NCI-H2107 (cell line): ENCODE measurements around the gene S1PR4.
"Not testable (repeated sequence)": the region's sequence is repeated elsewhere in the genome, so short reads cannot be mapped to it uniquely, and the experiment has no call there.

Experiments
- DNase-seq: peaks from one replicate; lab custom pipeline; 2025; lab: John Stamatoyannopoulos, UW

Gene S1PR4

DNA sequence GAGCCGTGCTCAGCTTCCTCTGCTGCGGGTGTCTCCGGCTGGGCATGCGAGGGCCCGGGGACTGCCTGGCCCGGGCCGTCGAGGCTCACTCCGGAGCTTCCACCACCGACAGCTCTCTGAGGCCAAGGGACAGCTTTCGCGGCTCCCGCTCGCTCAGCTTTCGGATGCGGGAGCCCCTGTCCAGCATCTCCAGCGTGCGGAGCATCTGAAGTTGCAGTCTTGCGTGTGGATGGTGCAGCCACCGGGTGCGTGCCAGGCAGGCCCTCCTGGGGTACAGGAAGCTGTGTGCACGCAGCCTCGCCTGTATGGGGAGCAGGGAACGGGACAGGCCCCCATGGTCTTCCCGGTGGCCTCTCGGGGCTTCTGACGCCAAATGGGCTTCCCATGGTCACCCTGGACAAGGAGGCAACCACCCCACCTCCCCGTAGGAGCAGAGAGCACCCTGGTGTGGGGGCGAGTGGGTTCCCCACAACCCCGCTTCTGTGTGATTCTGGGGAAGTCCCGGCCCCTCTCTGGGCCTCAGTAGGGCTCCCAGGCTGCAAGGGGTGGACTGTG, 1.2 kb downstream of the S1PR4 start:
- no peak for DNase-seq

DNA sequence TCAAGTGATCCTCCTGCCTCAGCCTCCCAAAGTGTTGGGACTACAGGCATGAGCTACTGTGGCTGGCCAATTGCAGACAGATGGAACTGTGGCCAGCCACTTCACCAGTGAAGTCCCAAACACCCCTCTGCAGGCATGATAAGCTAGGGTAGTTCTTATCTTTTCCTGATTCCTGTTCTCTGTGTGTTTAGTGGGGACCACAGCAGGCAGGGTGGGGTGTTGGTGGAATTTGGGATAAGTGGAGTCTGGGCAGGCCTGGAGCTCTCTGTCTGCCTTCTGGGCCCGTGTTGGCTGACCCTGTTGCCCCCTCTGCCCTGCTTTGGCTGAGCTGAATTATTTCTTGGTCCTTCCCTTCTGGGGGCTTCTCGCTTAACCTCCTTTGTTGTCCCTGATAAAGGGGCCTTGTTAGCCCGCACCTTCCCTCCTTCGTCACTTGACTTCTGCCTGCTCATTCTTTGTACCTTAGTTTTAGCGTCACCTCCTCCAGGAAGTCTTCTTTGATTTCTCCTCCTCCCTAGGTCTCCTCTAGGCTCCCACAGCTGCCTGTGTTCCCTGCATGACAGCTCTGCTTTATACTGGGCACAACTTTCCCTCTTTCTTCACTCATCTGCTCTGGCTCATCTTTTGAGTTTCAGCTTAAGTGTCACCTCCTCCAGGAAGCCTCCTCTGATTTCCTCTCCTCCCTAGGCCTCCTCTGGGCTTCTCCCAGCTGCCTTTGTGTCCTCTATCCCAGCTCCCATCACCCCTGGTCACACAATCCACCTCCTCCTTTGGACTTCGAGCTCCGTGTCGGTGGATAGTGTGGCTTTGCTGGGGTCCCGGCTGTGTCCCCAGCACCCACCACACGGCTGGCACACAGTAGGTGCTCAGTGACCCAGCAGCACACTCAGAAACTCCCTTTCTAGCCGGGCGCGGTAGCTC, 5.4 kb downstream of the S1PR4 start:
- no peak for DNase-seq

DNA sequence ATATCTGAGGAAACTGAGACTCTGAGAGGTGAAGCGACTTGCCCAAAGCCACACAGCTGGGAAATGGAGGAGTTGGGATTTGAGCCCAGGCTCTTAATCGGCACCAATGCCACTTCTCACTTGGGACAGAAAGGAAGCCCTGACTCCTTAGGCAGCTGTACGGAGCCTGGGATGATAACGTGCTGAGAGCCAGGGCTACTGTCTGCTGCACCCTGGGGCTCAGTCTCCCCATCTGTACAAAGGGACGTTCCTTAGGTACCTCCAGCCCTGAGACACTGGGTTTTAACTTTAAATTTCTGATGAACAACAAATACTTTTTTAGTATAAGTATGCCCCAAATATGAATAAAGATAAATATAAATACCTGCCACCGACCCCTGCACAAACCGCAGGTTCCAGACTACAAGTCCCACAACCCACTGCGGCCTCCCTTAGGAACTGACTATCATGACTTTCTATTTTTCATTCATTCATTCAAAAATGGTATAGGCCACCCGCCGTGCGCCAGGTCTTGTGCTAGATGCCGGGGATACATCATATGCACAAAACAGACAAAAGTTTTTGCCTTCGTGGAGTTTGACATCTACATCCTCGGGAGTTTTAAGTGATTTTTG, 6.4 kb downstream of the S1PR4 start:
- DNase-seq = no peak

DNA sequence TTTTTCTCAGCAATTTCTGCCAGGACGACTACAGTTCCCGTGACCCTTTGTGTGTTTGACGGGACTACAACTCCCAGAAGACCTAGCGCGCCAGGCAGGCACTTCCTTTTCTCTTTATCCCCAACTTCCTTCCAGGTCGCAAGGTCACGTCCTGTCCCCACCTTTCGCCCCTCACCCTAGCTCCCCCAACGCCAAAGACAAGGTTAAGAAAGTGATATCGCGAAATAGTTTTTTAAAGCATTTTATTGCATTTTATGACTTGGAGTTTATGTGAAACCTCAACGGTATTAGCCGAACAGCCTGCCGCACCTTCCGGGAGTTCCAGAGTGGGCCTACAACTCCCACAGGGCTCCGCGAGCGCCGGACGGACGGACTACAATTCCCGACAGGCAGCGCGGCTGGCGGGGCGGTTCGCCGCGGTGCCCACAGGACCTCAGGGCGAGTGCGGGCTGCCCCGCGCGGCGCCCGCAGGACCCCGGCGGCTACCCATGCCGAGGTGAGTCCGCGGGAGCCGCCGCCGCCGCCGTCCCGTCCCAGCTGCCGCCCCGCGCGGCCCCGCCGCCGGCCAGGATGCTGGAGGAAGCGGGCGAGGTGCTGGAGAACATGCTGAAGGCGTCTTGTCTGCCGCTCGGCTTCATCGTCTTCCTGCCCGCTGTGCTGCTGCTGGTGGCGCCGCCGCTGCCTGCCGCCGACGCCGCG, 7.0 kb downstream of the S1PR4 start, which contains the start of gene NCLN:
NCLN (plus strand) TSS at position 470 of the 699 bp plus-strand sequence; CDS start at position 571, 101 bp downstream.
- peak; percentile 87 for DNase-seq

DNA sequence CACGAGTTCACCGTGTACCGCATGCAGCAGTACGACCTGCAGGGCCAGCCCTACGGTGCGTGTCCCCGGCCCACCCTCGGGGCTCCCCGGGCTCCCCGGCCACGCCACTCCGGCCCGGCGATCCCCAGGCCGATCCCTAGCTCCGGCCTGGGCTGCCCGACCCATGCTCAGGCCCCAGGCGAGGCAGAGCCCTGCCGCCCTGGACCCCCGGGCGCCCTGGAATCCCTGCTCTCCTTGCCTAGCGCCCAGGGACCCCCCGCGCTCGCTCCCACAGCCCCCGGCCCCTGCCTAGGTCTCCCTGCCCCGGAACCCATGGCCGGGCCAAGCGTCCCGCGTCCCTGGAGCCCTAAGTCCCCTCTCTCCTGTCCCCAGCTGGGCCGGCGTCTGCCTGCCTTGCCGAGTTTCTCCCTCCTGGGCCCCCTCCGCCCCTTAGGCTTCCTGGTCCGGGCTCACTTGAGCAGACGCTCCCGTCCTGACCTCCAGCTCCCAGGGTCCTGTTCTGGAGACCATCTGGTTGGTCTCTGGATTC, 7.7 kb downstream of the S1PR4 start:
- no peak for DNase-seq

DNA sequence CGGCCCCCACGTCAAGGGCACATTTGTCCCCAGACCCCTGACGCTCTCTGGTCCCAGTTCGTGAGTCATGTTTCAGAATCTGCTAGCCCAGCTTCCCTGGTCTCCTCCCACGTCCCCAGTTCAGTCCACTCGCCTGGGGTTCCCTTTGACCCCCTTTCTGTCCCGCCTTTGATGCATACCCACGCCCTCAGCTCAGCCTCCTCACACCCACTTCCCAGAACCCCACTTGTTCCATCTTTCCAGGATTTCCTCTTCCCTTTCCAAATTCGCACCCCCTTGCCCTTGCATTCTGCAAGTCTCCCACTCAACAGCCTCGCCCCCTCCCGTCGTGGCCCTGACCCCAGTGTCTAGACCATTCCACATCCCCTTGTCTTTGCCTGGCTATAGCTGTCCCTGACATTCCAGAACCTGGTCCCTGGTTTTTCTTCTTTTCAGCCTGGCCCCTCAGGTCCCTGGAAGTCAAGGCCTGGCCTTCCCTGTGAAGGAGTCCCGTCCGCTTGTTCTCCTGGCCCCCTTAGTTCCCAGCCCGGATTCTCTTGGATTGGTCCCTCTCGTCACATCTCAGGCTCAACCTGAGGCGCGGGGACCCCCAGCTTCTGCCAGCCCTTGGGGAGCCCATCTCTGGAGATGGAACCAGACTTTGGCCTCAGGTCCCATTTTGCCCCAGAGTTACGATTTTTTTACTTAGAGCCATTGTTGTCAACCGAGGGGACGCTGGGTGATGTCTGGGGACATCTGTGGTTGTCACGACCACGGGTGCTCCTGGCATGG, 8.5 kb downstream of the S1PR4 start:
- no peak for DNase-seq

DNA sequence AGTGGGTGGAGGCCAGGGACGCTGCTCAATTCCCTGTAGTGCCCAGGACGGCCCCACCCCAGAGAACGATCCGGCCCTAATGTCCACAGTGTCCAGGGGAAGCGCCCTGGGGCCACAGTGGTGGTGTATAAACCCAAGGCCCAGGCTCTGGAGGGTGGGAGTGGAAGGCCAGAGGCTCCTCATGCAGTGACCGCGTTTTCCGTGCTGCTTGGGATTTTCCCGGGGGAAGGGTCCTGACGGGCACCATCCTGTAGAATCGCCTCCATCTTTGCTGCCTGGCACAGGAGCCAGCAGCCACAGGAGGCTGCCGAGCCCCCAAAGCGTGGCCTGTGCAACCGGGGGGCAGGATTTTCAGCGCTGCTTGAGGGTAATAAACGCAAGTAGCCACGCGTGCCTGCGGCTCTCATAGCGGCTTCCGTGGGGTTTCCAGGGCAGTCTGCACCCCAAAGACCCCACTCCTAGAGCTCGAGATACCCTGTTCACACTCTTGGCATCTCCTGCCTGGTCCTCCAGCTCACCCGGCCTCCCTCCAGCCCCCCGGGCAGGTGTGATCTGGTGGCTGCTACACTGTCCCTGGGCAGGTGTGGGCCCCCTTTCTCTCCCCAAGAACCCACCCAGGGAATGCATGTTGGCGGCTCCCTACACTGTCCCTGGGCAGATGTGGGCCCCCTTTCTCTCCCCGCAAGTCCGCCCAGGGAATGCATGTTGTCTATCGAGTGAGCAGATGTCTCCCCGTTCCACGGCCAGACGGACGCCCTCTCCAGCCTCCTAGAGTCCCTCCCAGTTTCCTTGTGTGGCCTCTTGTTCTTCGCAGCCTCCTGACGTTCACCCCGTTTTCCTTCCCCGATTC, 9.3 kb downstream of the S1PR4 start:
- DNase-seq = no peak

DNA sequence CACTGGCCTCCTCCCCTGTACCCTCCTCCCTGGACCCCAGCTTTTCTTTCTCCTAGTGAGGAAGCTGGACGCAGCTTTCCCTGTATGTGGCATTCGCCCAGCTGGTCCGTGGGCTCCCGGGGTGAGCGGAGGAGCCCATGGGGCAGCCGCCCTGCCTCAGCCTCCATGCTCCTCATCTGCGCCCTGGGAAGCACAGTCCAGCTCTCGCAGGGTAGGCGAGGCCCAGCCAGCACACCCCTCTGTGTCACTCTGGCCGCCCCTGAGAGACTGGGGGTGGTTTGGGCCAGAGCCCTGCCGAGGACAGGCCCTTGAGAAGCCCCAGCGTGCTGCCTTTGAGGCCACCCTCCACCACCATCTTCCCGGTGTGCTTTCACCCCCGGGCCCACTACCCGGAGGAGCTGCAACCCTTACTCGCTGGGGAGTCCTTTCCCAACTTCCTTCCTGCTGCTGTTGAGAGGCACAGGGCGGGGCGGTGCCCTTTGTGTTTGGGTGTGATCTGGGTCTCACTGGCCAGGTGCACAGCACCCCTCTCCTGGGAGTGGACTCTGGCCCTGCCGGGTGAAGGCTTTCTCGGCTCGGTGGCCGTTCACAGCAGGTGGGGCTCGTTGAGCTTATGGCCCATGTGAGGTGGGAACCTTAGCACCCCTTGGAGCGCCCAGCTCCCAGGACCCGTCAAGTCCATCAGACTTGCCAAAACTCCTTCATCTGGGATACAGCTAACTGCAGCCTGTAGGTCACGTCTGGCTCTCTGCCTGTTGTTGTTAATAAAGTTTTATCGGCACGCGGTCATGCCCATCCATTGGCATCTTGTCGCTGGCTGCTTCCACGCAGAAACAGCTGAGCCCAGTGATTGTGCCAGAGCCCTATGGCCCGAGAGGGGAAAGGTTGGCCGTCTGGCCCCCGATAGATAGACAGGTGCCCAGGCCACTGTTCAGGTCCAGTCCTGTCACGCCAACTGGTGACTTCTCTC, 10.3 kb downstream of the S1PR4 start:
- no peak for DNase-seq

DNA sequence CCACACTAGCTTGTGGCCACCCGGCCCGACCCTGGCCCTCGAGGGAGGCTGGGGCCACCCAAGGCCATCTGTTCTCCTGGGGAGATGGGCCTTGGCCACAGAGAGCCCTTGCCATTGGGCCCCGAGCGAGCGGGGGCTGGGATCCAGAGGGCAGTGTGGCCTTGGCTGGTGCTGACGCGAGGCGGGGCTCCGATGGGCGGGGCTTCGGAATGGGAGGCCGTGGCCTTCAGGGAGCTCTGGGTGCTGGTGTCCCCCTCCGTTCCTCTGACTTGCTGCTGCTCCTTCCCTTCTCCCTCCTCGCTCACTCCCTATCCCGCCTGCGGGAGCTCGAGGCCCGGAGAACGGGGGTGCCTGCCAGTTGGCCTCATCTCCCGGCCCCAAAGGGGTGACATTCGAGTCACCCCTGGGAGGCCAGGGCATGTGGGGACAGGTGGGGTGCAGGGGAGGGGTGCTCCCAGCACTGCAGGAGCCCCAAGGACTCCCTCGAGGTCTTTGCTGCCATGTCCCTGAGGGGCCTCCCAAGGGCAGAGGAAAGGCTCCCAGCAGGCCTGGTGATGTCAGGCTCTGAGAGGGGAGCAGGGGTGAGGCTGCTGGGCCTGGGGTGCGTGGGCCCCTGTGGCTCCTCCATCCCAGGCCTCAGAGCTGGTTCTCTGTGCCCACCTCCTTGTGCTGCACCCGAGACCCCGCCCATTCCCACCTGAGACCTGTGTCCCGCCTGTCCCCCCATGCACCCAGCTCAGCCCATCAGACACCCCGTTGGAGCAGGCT, 11.3 kb downstream of the S1PR4 start:
- no peak for DNase-seq

DNA sequence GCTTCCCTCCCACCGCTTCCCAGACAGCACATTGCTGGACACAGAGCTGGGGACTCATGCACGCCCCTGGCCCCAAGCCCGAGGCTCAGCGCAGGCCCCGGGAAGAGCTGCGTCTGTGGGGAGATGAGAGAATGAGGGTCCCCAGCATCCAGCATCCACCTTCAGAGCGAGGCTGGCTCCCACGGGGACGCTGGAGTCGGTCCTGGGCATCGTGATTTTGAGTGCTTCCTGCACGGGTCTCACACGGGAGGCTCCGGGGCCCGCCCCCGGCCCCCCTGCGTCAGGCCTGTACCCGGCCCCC, 11.9 kb downstream of the S1PR4 start:
- no peak for DNase-seq

DNA sequence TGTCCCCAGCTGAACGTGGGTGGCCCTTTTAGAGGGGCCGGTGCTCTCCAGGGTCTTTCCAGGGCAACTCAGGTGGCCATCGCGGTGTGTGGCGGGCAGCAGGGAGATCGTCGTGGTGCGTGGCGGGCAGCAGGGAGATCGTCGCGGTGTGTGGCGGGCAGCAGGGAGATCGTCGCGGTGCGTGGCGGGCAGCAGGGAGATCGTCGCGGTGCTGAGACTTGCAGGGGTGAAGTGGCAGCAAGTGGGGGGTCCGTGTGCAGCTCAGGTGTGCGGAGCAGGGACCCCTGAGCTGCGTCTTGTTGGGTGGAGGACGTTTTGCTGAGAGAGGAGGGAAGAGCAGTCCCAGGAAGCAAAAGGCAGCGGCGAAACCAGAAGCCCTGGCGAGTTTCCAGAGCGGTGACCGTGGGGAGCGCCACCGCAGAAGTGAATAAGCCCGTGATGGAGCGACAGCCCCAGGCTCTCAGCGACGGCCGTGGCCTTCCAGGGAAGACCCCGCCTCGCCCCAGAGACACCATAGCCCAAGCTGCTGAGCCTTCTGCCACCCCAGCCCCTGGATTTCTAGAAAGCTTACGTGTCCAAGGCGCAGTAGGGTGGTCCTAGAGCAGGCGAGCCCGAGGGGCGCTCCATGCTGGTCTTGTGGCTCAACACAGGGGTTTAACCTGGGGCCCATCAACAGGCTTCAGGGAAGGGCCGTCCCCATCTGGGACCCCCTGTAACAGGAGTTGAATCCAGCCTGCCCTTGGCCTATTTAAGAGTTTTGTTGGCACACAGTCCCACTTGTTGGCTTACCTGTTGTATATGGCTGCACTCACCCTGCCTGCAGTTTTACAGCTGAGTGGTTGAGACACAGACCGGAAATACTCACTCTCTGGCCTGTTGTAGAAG, 12.6 kb downstream of the S1PR4 start:
- no peak for DNase-seq

DNA sequence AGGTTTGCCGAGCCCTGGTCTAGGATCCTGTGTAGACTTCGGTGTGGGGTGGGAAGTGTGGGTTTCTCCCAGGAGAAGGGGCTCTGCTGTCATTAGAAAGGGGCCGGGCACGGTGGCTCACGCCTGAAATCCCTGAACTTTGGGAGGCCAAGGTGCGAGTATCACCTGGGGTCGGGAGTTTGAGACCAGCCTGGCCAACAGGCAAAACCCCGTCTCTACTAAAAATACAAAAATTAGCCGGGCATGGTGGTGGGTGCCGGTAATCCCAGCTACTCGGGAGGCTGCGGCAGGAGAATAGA, 13.2 kb downstream of the S1PR4 start:
- DNase-seq = not testable (repeated sequence)

DNA sequence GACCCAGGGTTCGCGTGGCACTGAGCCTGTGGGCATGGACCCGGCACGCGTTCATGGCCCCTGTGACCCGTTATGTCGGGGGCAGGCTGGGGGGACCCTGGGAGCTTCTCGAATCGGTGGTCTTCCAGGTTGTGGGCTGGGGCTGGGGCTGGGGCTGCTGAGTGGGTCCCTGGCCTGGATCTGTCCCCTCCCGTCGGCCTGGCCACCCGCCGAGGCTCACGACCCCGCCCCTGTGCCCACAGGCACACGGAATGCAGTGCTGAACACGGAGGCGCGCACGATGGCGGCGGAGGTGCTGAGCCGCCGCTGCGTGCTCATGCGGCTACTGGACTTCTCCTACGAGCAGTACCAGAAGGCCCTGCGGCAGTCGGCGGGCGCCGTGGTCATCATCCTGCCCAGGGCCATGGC, 13.7 kb downstream of the S1PR4 start:
- no peak for DNase-seq

DNA sequence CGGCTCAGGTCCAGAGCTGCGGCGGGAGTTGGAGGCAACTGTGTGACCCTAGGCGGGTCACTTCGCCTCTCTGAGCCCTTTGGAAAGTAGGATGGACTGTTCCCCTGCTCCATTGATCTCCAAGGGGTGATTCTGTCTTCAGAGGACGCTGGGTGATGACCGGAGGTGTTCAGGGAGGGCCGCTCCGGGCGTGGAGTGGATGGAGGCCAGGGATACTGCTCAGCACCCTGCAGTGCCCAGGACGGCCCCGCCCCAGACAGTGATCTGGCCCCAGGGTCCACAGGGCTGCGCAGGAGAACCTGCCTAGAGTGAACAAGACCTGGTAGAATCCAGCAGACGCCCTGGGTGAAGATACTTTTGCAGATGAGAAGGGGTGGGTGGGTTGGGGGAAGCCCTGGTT, 14.1 kb downstream of the S1PR4 start:
- DNase-seq = no peak

DNA sequence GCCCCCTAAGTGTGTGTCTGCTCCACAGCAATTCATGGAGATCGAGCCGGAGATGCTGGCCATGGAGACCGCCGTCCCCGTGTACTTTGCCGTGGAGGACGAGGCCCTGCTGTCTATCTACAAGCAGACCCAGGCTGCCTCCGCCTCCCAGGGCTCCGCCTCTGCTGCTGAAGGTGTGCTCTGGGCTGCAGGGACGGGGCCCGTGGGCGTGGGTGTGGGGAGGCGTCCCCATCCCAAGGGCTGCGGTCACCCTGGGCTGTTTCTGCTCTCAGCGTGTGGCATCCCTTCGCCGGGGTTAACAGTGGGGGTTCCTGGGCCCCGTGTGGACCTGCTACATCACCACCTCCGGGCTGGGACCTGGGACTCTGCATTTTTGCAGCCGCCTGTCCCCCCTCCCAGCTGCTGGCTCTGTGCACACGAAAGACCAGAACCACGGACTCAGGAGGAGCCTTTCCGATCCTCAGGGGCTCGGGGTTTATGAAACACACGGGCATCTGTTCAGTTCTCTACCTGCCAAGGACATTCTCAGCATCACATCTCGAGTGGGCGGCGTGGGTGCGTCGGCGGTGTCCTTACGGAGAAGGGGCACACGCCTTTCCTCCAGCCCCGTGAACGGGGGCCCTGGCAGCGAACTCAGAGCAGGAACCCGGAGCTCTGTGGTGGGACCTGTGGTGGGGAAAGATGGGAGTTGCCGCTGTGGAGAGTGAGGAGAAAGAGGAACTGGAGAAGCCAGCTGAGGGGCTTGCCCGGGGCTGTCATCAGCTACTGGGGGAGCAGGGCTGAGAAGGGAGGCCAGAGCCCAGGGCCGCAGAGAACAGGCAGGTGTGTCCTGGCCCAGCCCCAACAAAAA, 14.9 kb downstream of the S1PR4 start:
- DNase-seq = no peak

DNA sequence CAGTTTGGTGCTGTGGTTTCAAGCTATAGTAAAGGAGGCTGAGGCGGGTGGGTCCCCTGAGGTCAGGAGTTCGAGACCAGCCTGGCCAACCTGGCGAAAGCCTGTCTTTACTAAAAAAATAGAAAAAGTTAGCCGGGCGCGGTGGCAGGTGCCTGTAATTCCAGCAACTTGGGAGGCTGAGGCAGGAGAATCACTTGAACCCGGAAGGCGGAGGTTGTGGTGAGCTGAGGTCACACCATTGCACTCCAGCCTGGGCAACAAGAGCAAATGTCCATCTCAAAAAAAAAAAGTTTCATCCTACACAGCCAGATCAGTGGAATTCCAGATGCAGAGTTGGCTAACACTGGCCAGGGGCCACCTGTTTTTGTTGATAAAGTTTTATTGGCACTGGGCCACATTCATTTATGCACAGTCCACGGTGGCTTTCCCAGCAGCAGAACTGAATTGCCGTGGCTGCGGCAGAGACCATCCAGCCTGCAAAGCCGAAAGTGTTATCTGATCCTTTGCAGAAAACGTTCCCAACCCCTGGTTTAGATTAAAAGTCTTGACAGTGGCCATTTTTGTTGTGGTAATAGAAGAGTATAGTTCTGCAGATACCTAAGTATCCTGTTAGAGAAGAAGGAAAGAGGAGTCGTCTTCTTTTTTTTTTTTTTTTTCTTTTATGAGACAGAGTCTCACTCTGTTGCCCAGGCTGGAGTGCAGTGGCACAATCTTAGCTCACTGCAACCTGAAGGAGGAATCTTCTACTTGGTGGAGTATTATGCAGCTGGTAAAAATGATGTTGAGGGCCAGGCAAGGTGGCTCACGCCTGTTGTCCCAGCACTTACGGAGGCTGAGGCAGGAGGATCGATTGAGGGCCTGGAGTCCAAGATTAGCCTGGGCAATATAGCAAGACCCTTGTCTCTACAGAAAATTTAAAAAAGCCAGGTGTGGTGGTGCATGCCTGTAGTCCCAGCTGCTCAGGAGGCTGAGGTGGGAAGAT, 15.8 kb downstream of the S1PR4 start:
- DNase-seq = no peak
